ENCODE data around the gene CNIH3.

The CNIH3 gene

DNA sequence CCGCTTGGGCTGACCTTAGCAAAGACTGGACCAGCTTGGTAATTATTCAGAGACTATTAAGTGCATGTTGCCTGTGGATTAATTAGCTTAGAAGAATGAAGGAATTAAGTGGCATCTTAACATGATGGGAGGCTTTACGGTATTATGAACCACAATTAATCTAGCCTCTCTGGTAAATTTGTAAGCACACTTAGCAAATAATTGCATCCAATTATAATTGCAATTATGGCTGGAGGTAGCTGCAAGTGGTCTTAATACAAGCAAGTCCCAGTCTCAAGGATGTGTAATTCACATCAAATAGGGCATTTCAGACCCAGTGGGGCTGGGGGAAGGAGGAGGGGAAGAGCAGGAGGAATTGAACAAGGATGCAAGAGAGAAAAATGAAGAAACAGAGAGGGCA lies 151.6 kb downstream of the CNIH3 start:
- H3K36me3 Mint-ChIP-seq (ENCODE audit: low read depth) = no peaks in the 10 kb centered on the region
- no peak overlapping the region for H3K27ac Mint-ChIP-seq
- TF ChIP-seq, protein P1, sequence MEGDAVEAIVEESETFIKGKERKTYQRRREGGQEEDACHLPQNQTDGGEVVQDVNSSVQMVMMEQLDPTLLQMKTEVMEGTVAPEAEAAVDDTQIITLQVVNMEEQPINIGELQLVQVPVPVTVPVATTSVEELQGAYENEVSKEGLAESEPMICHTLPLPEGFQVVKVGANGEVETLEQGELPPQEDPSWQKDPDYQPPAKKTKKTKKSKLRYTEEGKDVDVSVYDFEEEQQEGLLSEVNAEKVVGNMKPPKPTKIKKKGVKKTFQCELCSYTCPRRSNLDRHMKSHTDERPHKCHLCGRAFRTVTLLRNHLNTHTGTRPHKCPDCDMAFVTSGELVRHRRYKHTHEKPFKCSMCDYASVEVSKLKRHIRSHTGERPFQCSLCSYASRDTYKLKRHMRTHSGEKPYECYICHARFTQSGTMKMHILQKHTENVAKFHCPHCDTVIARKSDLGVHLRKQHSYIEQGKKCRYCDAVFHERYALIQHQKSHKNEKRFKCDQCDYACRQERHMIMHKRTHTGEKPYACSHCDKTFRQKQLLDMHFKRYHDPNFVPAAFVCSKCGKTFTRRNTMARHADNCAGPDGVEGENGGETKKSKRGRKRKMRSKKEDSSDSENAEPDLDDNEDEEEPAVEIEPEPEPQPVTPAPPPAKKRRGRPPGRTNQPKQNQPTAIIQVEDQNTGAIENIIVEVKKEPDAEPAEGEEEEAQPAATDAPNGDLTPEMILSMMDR (IDR thresholded peaks at IDR 0.05; ENCODE audit: unreplicated experiment in 3 of 3) = no peak
- H3K4me1 Mint-ChIP-seq = no peaks in the 10 kb centered on the region
- no peak overlapping the region for H3K4me3 Mint-ChIP-seq
- no peaks in the 10 kb centered on the region for H3K9me3 Mint-ChIP-seq
- H3K27me3 Mint-ChIP-seq (ENCODE audit: low read depth) = peaks cover 7% of the 10 kb centered on the region

DNA sequence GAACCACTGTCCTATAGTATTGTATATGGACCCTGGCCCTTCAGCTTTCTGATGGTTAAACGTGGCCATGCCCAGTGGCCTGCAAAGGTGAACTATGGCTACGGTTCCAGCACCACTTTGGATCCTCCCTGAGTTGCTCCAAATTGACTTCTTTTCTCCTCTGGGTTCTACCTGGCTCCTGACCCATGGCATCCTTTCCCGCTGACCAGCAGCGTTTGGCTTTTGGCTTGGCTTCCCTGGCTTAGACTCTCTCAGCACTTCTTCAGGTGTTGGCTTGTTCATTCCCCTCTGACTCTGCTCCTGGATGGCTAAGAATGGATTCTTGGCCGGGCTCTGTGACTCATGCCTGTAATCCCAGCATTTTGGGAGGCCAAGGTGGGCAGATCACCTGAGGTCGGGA lies 152.9 kb downstream of the CNIH3 start:
- no peak overlapping the region for H3K4me3 Mint-ChIP-seq
- no peak overlapping the region for H3K27ac Mint-ChIP-seq
- TF ChIP-seq, protein P1 (IDR thresholded peaks at IDR 0.05; ENCODE audit: unreplicated experiment in 3 of 3) = no peak
- no peaks in the 10 kb centered on the region for H3K36me3 Mint-ChIP-seq (ENCODE audit: low read depth)
- no peaks in the 10 kb centered on the region for H3K9me3 Mint-ChIP-seq
- H3K27me3 Mint-ChIP-seq (ENCODE audit: low read depth) = peaks cover 8% of the 10 kb centered on the region
- no peaks in the 10 kb centered on the region for H3K4me1 Mint-ChIP-seq

DNA sequence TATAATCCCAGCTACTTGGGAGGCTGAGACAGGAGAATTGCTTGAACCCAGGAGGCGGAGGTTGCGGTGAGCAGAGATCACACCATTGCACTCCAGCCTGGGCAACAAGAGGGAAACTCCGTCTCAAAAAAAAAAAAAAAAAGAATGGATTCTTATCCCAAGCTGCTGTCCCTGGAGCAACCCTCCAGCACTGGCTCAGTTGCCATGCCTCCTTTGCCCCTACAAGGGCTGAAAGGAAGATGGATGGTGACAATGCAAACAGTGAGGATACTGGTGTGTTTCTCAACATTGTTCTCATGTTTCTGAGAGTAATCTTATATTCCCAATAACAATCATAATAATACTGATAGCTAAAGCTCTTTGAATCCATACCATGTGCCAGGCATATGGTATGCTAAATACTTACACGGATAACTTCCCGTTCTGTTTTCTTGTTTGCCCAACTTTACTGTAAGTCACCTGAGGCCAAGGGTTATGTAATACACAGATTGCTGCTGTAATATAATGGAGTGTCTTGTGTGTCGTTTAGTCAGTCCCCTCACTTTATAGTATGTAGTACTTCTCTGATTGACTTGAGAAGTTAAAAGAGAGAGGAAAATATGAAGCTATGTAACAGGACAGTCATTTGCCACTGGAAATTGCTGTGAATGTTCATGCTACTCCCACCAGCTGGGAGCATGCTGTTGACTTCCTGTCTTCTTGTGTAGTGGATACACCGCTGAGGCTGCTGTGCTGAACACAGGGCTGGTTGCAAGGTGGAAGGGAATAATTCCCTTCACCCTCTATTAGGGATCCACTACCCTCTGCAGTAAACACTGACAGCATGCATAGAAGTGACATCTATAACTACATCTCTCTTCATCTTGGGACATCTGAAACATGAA lies 153.6 kb downstream of the CNIH3 start:
- Mint-ChIP-seq H3K4me1 (no peaks in the 10 kb centered on the region), H3K27me3 (ENCODE audit: low read depth) (peaks cover 8% of the 10 kb centered on the region), H3K4me3 (no peak overlapping the region), H3K9me3 (no peaks in the 10 kb centered on the region), H3K27ac (no peak overlapping the region), H3K36me3 (ENCODE audit: low read depth) (no peaks in the 10 kb centered on the region)
- TF ChIP-seq, protein P1 (IDR thresholded peaks at IDR 0.05; ENCODE audit: unreplicated experiment in 3 of 3) = no peak

DNA sequence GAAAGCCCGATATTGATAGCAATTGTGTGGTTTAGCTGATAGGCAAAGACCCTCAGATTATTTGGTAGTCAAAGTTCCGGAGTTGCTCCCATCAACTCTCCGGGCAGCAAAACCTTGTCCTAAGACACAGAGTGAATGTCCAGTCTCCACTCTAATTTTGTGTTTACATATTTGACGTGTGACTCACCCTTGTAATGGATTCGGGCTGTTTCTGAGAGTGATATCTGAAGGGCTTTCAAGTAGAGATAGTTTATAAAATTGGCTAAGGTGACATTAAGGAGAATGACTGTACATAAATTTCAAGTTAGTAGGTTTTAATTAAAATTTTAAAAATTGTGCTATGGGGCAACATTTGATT lies 154.2 kb downstream of the CNIH3 start:
- Mint-ChIP-seq H3K27me3 (ENCODE audit: low read depth) (peaks cover 8% of the 10 kb centered on the region), H3K27ac (no peak overlapping the region), H3K36me3 (ENCODE audit: low read depth) (no peaks in the 10 kb centered on the region), H3K4me3 (no peak overlapping the region), H3K4me1 (no peaks in the 10 kb centered on the region), H3K9me3 (no peaks in the 10 kb centered on the region)
- TF ChIP-seq, protein P1 (IDR thresholded peaks at IDR 0.05; ENCODE audit: unreplicated experiment in 3 of 3) = no peak

DNA sequence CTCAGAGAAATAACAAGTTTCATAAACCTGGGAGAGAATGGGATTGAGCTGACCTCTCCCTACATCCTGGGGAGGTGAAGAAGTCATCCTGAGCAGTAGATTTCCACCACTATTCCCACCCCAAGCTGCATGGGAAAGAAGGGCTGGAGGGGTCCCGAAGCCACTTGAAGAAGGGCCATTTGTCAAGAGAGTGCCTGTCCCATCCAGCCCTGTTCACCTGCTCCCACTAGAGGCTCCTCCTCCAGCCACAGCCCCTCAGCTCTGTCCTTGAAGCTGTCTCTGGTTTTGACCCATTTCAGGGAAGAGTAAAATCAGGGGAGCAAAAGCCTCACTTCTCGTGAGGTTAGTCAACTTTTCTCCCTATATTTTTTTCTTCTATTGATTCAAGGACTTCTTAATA lies 157.5 kb downstream of the CNIH3 start:
- H3K4me3 Mint-ChIP-seq = no peak overlapping the region
- no peaks in the 10 kb centered on the region for H3K36me3 Mint-ChIP-seq (ENCODE audit: low read depth)
- H3K4me1 Mint-ChIP-seq = no peaks in the 10 kb centered on the region
- H3K27me3 Mint-ChIP-seq (ENCODE audit: low read depth) = peaks cover 3% of the 10 kb centered on the region
- H3K27ac Mint-ChIP-seq = no peak overlapping the region
- H3K9me3 Mint-ChIP-seq = no peaks in the 10 kb centered on the region
- TF ChIP-seq, protein P1 (IDR thresholded peaks at IDR 0.05; ENCODE audit: unreplicated experiment in 3 of 3) = no peak

DNA sequence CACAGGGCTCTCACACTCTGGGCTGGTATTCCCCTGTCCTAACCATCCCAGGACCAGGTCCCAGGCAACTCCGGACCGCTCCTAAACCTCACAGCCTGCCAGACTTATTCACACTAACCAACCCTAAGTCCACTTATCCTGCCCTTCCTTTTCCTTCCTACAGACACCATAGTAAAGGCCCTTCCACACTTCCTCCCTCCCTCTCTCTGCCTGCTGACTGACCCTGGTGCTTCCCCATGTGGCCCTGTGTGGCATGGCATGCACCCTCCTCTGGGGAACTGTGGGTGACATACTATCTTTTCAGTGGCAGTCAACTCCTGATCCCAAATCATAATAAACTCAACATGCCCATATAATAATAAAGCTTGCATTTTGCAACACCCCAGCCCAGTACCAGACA lies 158.3 kb downstream of the CNIH3 start:
- H3K27me3 Mint-ChIP-seq (ENCODE audit: low read depth) = peaks cover 3% of the 10 kb centered on the region
- no peak overlapping the region for H3K4me3 Mint-ChIP-seq
- no peaks in the 10 kb centered on the region for H3K36me3 Mint-ChIP-seq (ENCODE audit: low read depth)
- no peak overlapping the region for H3K27ac Mint-ChIP-seq
- TF ChIP-seq, protein P1 (IDR thresholded peaks at IDR 0.05; ENCODE audit: unreplicated experiment in 3 of 3) = no peak
- H3K4me1 Mint-ChIP-seq = no peaks in the 10 kb centered on the region
- H3K9me3 Mint-ChIP-seq = no peaks in the 10 kb centered on the region

Data from nephron (organoid).